Panc1 (cell line): Measurements from ENCODE around the gene TTF2. TPM values are rescaled to one million over a fixed set of nuclear protein-coding genes. Genes with fewer than 3 reads are reported as not detected.
A peak's percentile ranks its signal among the peaks of the same experiment; 100 is the strongest.

Experiments used
- ATAC-seq: fragments of 200-7000 bp; cut with Tn5 transposase; 2 replicates; pipeline ENCODE4 v1.9.1; 2020; ENCODE audit warnings: mild to moderate bottlenecking, moderate library complexity
- BruUV-seq: library from RNA; stranded (reverse); fragments of 400-500 nt; replicated peaks from 2 replicates; lab custom pipeline; 2021; lab: Mats Ljungman, UMichigan
- CTCF ChIA-PET: fragments of 300-600 bp; sonication (Branson Sonifier 250); formaldehyde crosslinking; loops from one replicate; lab custom pipeline; 2022; ENCODE audit warnings: antibody characterized with exemption; lab: Charles Lee
- POLR2A ChIA-PET: fragments of 300-600 bp; sonication (Branson Sonifier 250); formaldehyde crosslinking; loops from one replicate; lab custom pipeline; 2022; ENCODE audit warnings: antibody characterized with exemption; lab: Charles Lee
- DNase-seq: peaks from one replicate; pipeline ENCODE4 v3.0.0-alpha.2; 2010; ENCODE audit warnings: low read depth, low spot score
- H3K27ac ChIP-seq: 2 replicates; pipeline ENCODE4 v1.5.1; 2011; ENCODE audit warnings: mild to moderate bottlenecking, low read length, inconsistent platforms
- H3K27me3 ChIP-seq: fragments of 200-500 bp; sonication (Bioruptor generic); 2 replicates; pipeline ENCODE4 v1.6.0; 2014; ENCODE audit warnings: low read length, inconsistent platforms; ENCODE audit not compliant: control insufficient read depth, insufficient read depth
- H3K36me3 ChIP-seq: fragments of 200-500 bp; sonication (Bioruptor generic); 2 replicates; pipeline ENCODE4 v1.5.1; 2014; ENCODE audit warnings: inconsistent platforms, mild to moderate bottlenecking, low read length, moderate library complexity; ENCODE audit not compliant: control insufficient read depth, insufficient read depth
- H3K4me1 ChIP-seq: 2 replicates; pipeline ENCODE4 v1.5.1; 2011; ENCODE audit warnings: inconsistent platforms, mild to moderate bottlenecking, low read length, moderate library complexity; ENCODE audit not compliant: control insufficient read depth, insufficient read depth
- H3K4me3 ChIP-seq, 2 experiments: 2 replicates each; pipeline ENCODE4 v1.5.1; 2011 to 2012; ENCODE audit warnings: low read depth in 2 of 2, low read length in 2 of 2, mild to moderate bottlenecking in 2 of 2, inconsistent platforms in 1 of 2, moderate library complexity in 1 of 2
- H3K9me3 ChIP-seq: fragments of 200-500 bp; sonication (Bioruptor generic); 2 replicates; pipeline ENCODE4 v1.5.1; 2014; ENCODE audit warnings: low read depth, mild to moderate bottlenecking, inconsistent platforms, low read length, moderate library complexity; ENCODE audit not compliant: control insufficient read depth, insufficient read depth
- CTCF ChIP-seq: fragments of 450-650 bp; IDR thresholded peaks from 2 replicates; pipeline ENCODE4 v1.5.1; 2017; ENCODE audit warnings: mild to moderate bottlenecking
- POLR2AphosphoS5 ChIP-seq: IDR thresholded peaks from 2 replicates; pipeline ENCODE4 v1.6.1; 2012; ENCODE audit warnings: mild to moderate bottlenecking, low read depth, low read length, moderate library complexity
- REST ChIP-seq, 2 experiments: IDR thresholded peaks; 2 replicates each; pipeline ENCODE4 v1.6.1; 2011 to 2012; ENCODE audit warnings: low read depth in 2 of 2, control low read depth in 1 of 2, low read length in 1 of 2, mild to moderate bottlenecking in 1 of 2, moderate library complexity in 1 of 2; ENCODE audit not compliant: insufficient read depth in 1 of 2
- SIN3A ChIP-seq: IDR thresholded peaks from 2 replicates; pipeline ENCODE4 v1.6.1; 2012; ENCODE audit warnings: low read depth, mild to moderate bottlenecking, low read length, moderate library complexity, borderline replicate concordance; ENCODE audit not compliant: insufficient read depth
- TCF7L2 ChIP-seq: IDR thresholded peaks from 2 replicates; pipeline ENCODE4 v1.6.1; 2011; ENCODE audit warnings: mild to moderate bottlenecking, low read depth, low read length, inconsistent platforms
- in situ Hi-C: cut with HindIII; loops from 2 replicates; pipeline ENCODE4 v1.10.0; 2016; ENCODE audit warnings: low sequenced_read_pairs, low pct_unique_long_range_greater_than_20kb
- intact Hi-C: fragments of 100-400 bp; cut with micrococcal nuclease; formaldehyde crosslinking; loops from one replicate; pipeline ENCODE4 v1.10.0; 2022; ENCODE audit not compliant: unreplicated experiment
- total RNA-seq: library from RNA; stranded (reverse); gene quantifications from one replicate; pipeline ENCODE4 v1.2.1, GENCODE V29; 2021; ENCODE audit not compliant: unreplicated experiment

TTF2 gene
- total RNA-seq, 1 experiment from 2014 or later, result 32.7 TPM

- BruUV-seq, result no TSS peak
- H3K27me3 ChIP-seq, result no peaks in the 10 kb centered on the region
- in situ Hi-C loops (no loop called here), intact Hi-C loops (no loop called here)
- DNase-seq, result no peak
- no peak overlapping the region for H3K27ac ChIP-seq
- POLR2A ChIA-PET, result no interaction called here
- CTCF ChIA-PET, result interaction anchor here (1.5 to 1.9 kb wide), 2 partner anchors 61 to 217 kb away, joined by 6 to 9 read pairs; no protein-coding TSS in a partner anchor
- TF ChIP-seq CTCF (peak; percentile 75), SIN3A (no peak), REST (IDR thresholded peaks at IDR 0.05; ENCODE audit: insufficient read depth in 1 of 2, low read depth in 2 of 2, low read length in 1 of 2) (no peak), POLR2AphosphoS5 (no peak)
- H3K36me3 ChIP-seq, result peaks cover 4% of the 10 kb centered on the region; the same call in 1 of the 2 replicates
- H3K9me3 ChIP-seq, result no peaks in the 10 kb centered on the region
- peak; percentile 84 for ATAC-seq
- H3K4me1 ChIP-seq, result no peaks in the 10 kb centered on the region
- no peak overlapping the region for H3K4me3 ChIP-seq
Measured at GRCh38 chr1:117067533-117068370, 7.6 kb downstream of the TTF2 start.

DNA sequence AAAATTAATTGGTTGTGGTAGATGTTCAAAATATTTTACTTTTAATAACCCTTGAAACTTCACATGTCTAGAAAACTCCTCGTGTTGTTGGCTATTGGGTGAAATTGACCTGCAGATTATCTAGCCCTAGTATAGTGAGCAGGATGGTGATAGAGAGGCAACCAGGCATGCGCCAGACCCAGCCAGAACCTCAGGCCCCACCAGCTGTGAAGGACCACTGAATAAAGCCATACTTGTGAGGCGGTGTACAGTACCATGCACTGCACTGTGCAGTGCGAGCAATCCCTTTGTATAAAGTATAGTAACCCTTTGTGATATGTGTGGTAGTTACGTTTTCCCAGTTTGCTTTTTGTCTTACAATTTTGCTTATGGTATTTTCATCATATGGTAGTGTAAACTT is 8.5 kb downstream of the TTF2 start:
- Histone ChIP-seq H3K27ac (no peak overlapping the region), H3K4me1 (no peaks in the 10 kb centered on the region), H3K4me3 (no peak overlapping the region), H3K36me3 (no peaks in the 10 kb centered on the region), H3K27me3 (no peaks in the 10 kb centered on the region), H3K9me3 (no peaks in the 10 kb centered on the region)
- in situ Hi-C loops, result no loop called here
- no TSS peak for BruUV-seq
- intact Hi-C loops, result no loop called here
- ChIA-PET CTCF (interaction anchor here (1.9 kb wide), 1 partner anchor 216 kb away, joined by 9 read pairs; no protein-coding TSS in a partner anchor), POLR2A (no interaction called here)
- no peak for TF ChIP-seq TCF7L2
- no peak for TF ChIP-seq CTCF
- TF ChIP-seq POLR2AphosphoS5, result no peak
- TF ChIP-seq REST (IDR thresholded peaks at IDR 0.05; ENCODE audit: insufficient read depth in 1 of 2, low read depth in 2 of 2, low read length in 1 of 2), result no peak
- TF ChIP-seq SIN3A, result no peak
- ATAC-seq (no peak), DNase-seq (no peak)
